Renal cortical epithelial cell (primary cell): ENCODE results near the gene IL2RA. TPM values are rescaled to one million over a fixed set of nuclear protein-coding genes. Genes with fewer than 3 reads are reported as not detected.
"Not testable (repeated sequence)": the region's sequence is repeated elsewhere in the genome, so short reads cannot be mapped to it uniquely, and the experiment has no call there.

Source experiments
- DNase-seq: peaks from one replicate; pipeline ENCODE4 v3.0.0-alpha.2; 2011; ENCODE audit warnings: low read depth
- total RNA-seq: library from RNA; depleted of rRNA; stranded (reverse); fragments of >200 nt; gene quantifications from 2 replicates; pipeline ENCODE4 v1.2.3, GENCODE V29; 2014

The IL2RA gene
- total RNA-seq = not detected in 2 replicates

DNA sequence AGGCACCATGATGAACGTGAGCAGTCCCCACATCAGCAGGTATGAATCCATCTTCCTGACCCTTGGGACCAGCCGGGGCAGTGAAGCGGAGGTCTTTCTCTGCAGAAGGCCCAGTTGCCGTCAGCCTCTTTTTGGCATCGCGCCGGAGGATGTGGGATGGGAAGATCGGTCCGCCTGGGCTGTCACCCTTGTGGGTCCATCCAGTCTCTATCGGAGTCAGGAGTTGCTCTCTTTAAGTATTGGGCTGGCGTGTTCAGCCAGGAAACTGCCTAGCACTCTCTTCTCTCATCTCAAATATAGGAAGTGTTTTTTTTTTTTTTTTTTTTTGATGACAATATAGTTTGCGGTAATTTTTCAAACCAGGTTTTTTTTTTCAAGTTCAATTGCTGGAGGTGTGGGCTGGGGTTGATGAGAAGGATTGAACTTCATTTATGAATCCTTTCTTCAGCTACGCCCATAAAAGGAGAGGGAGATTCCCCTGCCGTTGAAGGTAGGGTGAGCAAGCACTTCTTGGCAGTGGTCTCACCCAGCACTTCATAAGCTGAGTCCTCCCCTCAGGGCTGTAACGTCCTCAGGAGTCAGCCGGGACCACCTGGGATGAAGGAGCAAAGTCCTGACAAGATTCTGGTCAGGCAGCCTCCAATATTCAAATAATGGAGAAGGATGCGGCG, at the start of gene IL2RA:
Gene IL2RA (minus strand): TSS at position 267 of the 671 bp plus-strand sequence. CDS start 216 bp downstream, at position 51.
- DNase-seq = no peak

GRCh38 chr10:6110136-6110535, 48.0 kb upstream of the IL2RA start:
- no peak for DNase-seq

DNA sequence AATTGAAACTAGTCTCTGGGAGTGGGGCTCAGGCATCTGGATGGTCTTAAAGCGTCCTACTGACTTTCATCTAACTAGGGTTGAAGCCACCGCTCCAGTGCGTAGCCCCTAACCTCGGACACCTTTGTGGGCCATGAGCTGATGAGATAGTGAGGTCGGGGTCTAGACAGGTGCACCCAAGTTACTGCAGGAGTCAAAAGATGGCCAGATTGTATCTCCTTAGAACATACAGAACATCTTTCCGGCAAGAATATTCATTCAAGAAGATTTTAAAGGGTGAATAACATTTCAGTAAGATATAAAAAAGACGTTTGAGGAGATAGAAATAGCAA, 47.2 kb upstream of the IL2RA start:
- DNase-seq = no peak

DNA sequence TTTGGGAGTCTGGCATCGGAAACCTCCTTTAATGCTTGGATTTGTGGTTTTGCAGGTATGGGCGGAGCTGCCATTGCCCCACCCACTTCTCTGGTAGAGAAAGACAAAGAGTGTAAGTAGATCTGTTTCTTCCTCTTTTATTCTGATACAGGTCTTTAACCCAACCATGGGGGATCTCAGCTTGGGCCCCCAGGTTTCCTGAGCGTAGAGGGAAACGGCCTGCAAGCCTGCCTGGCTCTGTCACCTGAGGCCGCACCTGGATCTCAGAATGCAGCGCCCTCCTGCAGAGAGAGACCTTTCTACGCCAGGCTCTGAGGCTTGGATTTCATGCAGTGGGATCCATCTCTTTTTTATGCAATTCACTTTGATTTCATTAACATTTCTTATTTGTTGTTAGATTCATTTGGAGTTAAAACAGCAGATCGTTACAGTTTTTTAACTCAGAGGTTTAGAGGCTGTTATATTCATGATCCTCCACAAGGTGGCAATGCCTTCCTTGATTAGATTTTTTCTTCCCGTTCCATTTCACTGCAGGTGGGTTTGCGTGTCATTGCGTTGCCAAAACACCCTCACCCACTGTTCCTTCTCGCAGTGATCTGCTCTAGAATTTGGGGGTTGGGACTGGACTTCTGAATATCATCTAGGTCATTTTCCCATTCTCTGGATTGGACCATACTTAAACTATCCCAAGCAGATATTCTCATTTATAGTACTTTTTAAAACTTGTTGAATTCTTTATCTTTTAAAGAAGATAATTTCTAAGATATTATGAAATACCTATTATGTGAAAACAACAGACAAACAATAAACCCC, 46.7 kb upstream of the IL2RA start:
- peak; percentile 56 for DNase-seq

GRCh38 chr10:6108072-6108471, 45.9 kb upstream of the IL2RA start:
- DNase-seq = no peak

DNA sequence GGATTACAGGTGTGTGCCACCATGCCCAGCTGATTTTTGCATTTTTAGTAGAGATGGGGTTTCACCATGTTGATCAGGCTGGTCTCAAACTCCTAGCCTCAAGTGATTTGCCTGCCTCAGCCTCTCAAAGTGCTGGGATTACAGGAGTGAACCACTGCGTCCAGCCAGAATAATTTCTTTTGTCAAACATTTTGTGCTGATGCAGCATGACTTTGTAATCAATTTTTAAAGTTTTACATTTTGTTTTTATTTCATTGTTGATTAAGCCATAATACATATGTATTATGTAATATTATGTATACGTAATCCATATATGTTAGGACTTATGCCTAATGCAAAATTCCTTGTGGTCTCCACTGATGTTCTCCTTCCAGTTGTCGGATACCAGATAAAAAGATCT, 45.4 kb upstream of the IL2RA start:
- not testable (repeated sequence) for DNase-seq

- no peak for DNase-seq
These were observed 41.4 kb upstream of the IL2RA start for GRCh38 chr10:6103591-6103990.

DNA sequence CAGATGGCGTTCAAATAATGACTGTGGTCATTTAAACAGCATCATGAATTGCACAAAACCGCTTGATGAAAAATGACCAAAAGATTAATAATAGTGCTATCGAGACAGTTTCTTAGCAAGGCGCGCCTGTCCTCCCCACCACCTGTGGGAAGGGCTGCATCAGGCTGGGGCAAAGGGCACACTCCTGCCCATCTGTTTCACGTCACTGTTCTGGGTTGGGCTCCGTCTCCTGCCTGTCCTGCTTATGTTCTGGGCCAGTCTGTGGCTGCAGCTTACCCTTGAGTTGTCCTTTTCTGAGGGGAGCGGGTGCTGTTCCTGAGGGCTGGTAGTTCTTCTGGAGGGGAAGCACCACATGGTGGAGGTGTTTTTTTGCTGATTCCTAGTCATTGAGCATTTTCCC, 40.0 kb upstream of the IL2RA start:
- no peak for DNase-seq

GRCh38 chr10:6101181-6101580, 39.0 kb upstream of the IL2RA start:
- DNase-seq = no peak

- DNase-seq = no peak
These were observed 38.2 kb upstream of the IL2RA start for GRCh38 chr10:6100370-6100769.

DNA sequence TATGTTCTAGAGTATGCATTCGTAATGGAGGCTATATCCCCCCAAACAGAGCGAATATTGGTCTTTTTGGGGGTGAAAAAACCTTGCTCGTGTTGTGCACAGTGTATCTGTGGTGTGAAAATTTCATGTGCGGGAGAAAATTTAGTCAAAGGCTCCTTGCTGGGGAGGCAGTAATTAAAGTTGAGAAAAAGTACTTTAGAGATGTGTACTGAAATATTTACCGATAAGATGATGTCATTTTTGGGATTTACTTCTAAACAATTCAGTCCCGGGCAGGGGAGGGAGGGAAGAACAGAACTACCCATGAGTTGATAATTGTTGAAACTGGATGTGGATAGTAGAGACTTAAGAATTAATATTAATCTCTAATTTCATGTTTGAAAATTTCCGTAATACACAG, 36.0 kb upstream of the IL2RA start:
- DNase-seq = no peak

DNA sequence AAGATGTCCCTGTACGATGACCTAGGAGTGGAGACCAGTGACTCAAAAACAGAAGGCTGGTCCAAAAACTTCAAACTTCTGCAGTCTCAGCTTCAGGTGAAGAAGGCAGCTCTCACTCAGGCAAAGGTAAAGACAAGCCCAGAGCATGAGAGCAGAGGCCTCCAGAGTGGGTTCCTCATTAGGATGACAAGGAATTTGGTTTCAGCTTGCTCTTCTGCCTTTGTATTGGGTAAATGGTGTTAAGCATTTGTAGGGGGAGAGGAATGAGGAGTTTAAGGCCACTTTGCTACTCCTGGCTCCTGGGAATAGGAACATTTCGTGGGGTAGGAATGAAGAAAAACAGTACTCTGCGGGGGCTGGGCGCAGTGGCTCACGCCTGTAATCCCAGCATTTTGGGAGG, 34.9 kb upstream of the IL2RA start:
- DNase-seq = no peak

DNA sequence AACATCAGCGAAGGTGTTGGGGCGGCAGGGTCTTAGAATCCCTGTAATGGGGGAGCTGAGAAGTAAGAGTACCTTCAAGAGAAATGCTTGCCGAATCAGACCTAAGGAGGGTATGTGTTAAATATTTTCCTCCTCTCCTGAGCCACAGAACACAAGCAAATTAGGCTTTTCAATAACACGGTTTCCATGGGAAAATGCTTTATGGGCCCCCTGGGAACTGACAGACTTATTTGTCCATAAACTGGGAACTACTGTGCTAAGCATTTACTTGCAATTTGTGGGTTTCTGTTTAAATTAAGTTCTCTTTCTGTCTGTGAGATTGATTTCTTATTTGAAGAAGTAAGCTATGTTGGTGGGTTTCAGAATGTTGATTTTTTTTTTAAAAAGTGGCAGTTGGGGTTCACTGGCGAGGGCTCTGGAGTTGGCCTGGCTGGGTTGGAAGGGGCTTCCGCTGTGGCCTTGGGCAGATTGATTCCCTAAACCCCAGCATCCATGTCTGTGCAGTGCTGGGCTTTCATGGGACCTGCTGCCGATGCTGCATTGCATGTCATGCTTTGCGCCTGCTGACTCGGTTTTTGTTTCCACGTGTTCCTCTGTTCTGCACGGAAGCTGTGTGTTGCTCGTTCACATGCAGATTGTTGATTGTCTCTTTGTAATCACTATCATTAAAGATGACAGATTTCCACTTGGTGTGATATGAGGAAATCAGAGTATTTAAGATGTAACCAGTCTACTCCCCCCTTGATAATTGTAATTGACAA, 33.8 kb upstream of the IL2RA start:
- no peak for DNase-seq

- no peak for DNase-seq
These were observed 30.6 kb upstream of the IL2RA start for GRCh38 chr10:6092731-6093130.

DNA sequence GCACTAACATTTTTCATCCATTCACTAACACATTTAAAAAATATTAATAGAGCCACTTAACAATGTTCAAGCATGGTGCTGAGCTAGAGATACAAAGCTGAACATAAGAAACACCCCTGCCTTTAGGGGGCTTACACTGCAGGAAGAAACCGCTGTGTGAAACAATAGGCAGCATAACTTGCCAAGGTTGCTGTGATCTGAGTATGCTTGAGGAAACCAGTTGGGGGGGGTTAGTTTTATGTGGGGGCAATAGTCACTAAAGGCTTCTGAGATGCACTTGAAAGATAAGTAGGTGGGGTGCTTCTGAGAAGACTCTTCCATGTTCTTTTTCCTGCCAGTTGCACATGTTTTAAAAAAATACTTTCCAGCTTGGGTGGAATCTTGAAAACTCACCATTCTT, 29.5 kb upstream of the IL2RA start:
- DNase-seq = no peak

DNA sequence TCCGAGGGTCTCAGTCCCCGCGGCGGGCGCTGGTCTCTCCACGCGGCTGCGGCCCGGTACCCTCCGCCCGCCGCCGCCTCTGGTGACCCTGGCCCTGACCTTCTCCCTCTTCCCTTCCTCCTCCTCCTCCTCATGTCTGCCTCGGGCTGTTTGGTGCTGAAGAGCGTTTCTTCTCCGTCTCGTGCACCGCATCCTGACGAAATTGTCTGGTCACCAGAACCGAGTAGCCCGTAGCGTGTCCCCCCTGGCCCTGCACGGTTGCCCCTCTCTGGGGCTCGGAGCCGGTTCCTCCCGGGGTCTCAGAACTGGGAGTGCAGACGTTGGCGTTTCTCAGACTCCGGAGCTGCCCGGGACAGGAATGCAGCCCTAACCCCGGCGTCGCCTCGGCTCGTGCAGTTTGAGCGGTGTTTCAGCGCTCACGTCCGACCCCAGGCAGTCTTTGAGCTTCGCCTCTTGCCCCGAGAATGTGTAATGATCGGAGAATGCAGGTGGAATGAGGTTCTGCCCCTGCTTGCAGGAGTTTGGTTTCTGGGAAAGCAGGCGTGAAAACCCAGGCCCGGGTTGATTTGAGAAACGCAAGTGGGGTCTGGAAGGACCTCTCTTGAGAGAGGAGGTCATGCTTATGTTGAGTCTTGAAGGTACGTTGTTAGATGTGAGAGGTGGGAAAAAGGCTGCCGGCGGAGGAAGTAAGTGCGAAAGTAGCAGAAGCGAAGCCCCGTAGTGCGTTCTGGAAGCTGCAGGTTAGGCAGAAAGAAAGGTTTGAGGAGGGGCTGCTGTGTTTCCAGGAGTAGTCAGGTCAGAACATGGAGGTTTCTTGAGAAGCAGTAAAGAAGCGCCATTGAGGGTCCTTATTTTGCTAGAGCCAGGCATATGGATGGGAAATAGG, 27.4 kb upstream of the IL2RA start:
- peak; percentile 62 for DNase-seq

DNA sequence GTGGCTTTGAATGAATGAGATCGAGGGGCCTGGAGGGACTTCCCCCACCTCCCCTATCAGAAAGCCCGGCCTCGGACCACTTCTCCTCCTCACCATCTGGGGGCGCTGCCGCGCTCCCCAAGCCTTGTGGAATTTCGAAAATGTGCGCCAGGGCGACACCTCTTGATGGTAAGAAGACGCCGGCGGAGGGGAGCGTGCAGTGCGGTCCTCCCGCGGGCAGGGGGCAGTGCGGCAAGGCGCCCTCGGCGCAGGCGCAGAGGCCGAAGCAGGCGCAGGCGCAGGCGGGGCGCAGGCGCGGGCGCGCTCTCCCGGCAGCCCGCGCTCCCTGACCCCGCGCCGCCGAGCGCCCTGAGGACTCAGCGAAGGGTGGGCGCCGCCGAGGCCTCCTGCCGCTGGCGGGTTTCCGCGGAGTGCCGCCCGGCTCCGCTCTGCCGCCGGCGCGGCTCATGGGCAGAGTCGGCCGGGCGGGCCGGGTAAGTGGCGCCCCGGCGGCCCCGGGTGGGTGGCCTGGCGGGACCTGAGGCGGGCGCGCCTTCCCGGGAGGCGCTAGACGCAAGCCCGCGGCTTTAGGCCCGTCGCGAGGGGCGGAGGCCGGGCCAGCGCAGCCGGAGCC, 26.7 kb upstream of the IL2RA start, which contains the start of gene RBM17:
Gene RBM17 (plus strand): TSS at position 314 of the 613 bp plus-strand sequence. CDS start 8,032 bp downstream, outside the sequence.
- peak; percentile 85 for DNase-seq

DNA sequence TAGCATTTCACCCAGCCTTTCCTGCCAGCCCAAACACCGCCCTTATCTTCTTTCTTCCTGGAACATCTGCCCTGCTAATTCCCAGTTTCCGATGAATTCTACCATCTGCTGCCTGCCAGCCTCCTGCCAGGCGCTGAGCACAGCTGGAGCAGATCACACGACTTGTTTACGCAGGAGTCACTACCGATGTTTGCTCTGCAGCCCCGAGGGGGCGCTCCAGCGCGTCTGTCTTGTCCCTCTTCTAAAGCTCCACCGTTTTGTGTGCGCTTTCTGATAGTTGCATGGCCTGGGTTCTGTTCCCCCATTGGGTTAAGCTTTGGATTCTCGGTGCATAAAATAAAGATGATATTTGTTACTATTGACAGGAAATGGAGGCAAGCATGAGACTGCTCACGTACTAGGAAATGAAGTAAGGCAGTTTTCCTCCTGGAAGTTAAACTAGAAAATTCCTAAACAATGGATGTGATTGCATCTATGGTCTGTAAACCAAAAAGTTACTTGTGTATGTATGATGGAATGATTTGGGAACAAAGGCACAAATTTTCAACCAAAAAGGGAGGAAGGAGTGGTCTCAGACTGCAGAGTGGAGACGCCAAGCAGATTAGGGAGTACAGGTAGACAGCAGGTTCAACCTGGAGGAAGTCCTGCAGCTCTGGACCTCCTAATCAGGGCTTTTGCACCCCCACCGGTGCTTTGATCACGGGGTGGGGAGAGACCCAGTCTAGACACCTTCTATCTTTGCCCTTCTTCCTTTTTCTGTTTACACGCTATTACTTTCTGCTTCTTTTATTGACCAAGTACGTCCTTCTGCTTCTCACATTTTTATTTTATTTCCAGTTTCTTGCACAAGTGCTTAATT, 24.4 kb upstream of the IL2RA start:
- DNase-seq = peak; percentile 78

- DNase-seq = no peak
These were observed 21.6 kb upstream of the IL2RA start for GRCh38 chr10:6083523-6084475.
